ENCODE measurements around the gene ST14.

Gene ST14

DNA sequence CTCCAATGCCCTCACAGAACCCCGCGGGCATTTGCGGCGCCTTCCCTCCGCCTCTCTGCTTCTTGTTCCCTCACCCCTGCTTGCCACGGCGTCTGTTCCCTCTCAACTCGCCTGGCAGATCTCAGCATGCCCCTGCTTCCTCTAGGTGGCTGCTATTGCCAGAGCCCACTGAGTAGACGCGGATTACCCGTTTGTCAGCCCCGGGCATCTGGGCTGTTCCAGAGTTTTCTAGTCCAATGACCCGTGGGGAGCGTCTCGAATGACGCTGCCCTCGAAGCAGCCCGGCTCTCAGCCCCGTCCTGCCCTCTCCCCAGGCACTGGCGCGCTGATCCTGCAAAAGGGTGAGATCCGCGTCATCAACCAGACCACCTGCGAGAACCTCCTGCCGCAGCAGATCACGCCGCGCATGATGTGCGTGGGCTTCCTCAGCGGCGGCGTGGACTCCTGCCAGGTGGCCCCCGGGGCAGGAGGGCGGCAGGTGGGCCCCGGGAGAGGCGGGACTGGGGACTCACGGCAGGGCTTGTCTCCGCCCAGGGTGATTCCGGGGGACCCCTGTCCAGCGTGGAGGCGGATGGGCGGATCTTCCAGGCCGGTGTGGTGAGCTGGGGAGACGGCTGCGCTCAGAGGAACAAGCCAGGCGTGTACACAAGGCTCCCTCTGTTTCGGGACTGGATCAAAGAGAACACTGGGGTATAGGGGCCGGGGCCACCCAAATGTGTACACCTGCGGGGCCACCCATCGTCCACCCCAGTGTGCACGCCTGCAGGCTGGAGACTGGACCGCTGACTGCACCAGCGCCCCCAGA lies 49.7 kb downstream of the ST14 start:
- Histone ChIP-seq H3K4me1 (ENCODE audit: control insufficient read depth, insufficient read depth, low read length) (peaks cover 2% of the 10 kb centered on the region), H3K27me3 (ENCODE audit: control insufficient read depth, insufficient read depth, low read length) (no peaks in the 10 kb centered on the region), H3K9ac (ENCODE audit: low read depth, low read length) (no peak overlapping the region), H3K4me3 (ENCODE audit: low read depth, low read length) (no peak overlapping the region), H3K9me3 (ENCODE audit: control insufficient read depth, insufficient read depth, low read length) (no peaks in the 10 kb centered on the region), H3K36me3 (ENCODE audit: control insufficient read depth, insufficient read depth, low read length) (peaks cover under 1% of the 10 kb centered on the region)

DNA sequence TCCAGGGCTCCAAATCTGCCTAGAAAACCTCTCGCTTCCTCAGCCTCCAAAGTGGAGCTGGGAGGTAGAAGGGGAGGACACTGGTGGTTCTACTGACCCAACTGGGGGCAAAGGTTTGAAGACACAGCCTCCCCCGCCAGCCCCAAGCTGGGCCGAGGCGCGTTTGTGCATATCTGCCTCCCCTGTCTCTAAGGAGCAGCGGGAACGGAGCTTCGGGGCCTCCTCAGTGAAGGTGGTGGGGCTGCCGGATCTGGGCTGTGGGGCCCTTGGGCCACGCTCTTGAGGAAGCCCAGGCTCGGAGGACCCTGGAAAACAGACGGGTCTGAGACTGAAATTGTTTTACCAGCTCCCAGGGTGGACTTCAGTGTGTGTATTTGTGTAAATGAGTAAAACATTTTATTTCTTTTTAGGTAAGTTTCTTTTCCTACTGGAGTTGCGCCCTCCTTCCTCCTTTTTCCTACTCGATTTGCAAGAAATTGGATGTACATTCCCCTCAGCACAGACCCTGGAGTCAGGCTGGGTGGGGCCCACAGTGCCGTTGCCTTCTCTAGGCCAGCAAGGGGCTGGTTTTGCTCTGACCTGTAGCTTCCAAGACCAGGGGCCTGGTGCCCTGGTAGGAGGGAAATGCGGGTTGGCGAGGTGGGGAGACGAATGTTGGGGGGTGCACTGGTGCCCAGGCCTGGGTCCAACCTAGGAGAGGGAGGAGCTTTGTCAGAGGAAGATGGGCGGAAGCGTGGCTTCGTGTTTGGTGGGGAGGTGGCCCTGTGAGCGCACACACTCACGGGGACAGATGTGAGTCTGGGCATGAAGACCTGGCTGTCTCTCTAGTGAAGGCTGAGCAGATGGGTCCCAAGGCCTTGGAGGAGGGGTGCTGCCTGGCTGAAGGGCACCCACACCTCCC lies 50.6 kb downstream of the ST14 start:
- no peaks in the 10 kb centered on the region for H3K36me3 ChIP-seq (ENCODE audit: control insufficient read depth, insufficient read depth, low read length)
- no peak overlapping the region for H3K9ac ChIP-seq (ENCODE audit: low read depth, low read length)
- no peak overlapping the region for H3K4me3 ChIP-seq (ENCODE audit: low read depth, low read length)
- peaks cover 2% of the 10 kb centered on the region for H3K4me1 ChIP-seq (ENCODE audit: control insufficient read depth, insufficient read depth, low read length)
- H3K9me3 ChIP-seq (ENCODE audit: control insufficient read depth, insufficient read depth, low read length), result no peaks in the 10 kb centered on the region
- no peaks in the 10 kb centered on the region for H3K27me3 ChIP-seq (ENCODE audit: control insufficient read depth, insufficient read depth, low read length)

GRCh38 chr11:130211144-130211543 lies 51.6 kb downstream of the ST14 start:
- no peaks in the 10 kb centered on the region for H3K27me3 ChIP-seq (ENCODE audit: control insufficient read depth, insufficient read depth, low read length)
- H3K4me1 ChIP-seq (ENCODE audit: control insufficient read depth, insufficient read depth, low read length), result peaks cover 2% of the 10 kb centered on the region
- no peaks in the 10 kb centered on the region for H3K9me3 ChIP-seq (ENCODE audit: control insufficient read depth, insufficient read depth, low read length)
- no peaks in the 10 kb centered on the region for H3K36me3 ChIP-seq (ENCODE audit: control insufficient read depth, insufficient read depth, low read length)
- no peak overlapping the region for H3K4me3 ChIP-seq (ENCODE audit: low read depth, low read length)
- no peak overlapping the region for H3K9ac ChIP-seq (ENCODE audit: low read depth, low read length)

DNA sequence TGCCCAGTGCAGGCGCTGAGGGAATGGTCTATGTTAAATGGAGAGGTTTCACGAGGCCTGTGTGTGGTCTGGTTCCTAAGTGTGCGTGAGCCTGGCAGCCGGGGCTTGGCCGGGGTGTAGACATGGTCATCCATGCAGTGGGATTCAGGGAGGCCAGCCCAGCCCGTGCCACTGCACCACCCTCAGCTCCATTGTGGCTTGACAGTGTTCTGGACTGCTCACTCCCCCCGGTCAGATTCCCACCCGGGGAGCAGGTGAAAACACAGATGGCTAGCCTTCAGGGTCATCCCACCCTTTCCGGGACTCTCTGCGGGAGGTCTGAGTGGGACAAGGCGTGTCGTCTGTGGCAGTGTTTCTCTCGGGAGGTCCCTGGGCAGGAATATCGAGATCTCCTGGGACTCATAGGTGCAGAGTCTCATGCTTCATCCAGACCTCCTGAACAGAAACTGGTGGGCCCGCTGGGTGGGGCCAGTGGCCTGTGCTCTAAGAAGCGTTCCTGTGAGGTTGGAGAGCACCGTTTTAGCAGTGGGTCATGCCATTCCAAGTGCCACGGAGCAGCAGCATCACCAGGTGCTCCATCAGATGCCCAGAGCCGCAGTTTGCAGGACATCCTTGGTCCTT lies 52.3 kb downstream of the ST14 start:
- no peaks in the 10 kb centered on the region for H3K9me3 ChIP-seq (ENCODE audit: control insufficient read depth, insufficient read depth, low read length)
- no peak overlapping the region for H3K4me3 ChIP-seq (ENCODE audit: low read depth, low read length)
- H3K27me3 ChIP-seq (ENCODE audit: control insufficient read depth, insufficient read depth, low read length), result no peaks in the 10 kb centered on the region
- no peaks in the 10 kb centered on the region for H3K36me3 ChIP-seq (ENCODE audit: control insufficient read depth, insufficient read depth, low read length)
- H3K4me1 ChIP-seq (ENCODE audit: control insufficient read depth, insufficient read depth, low read length), result peaks cover 2% of the 10 kb centered on the region
- no peak overlapping the region for H3K9ac ChIP-seq (ENCODE audit: low read depth, low read length)

- Histone ChIP-seq H3K36me3 (ENCODE audit: control insufficient read depth, insufficient read depth, low read length) (no peaks in the 10 kb centered on the region), H3K4me3 (ENCODE audit: low read depth, low read length) (no peak overlapping the region), H3K9ac (ENCODE audit: low read depth, low read length) (no peak overlapping the region), H3K4me1 (ENCODE audit: control insufficient read depth, insufficient read depth, low read length) (peaks cover 2% of the 10 kb centered on the region), H3K27me3 (ENCODE audit: control insufficient read depth, insufficient read depth, low read length) (no peaks in the 10 kb centered on the region), H3K9me3 (ENCODE audit: control insufficient read depth, insufficient read depth, low read length) (no peaks in the 10 kb centered on the region)
These were observed 52.9 kb downstream of the ST14 start for GRCh38 chr11:130212431-130212961.

- Histone ChIP-seq H3K27me3 (ENCODE audit: control insufficient read depth, insufficient read depth, low read length) (no peaks in the 10 kb centered on the region), H3K4me3 (ENCODE audit: low read depth, low read length) (no peak overlapping the region), H3K9ac (ENCODE audit: low read depth, low read length) (no peak overlapping the region), H3K9me3 (ENCODE audit: control insufficient read depth, insufficient read depth, low read length) (no peaks in the 10 kb centered on the region), H3K4me1 (ENCODE audit: control insufficient read depth, insufficient read depth, low read length) (peaks cover 2% of the 10 kb centered on the region), H3K36me3 (ENCODE audit: control insufficient read depth, insufficient read depth, low read length) (no peaks in the 10 kb centered on the region)
These were observed 53.8 kb downstream of the ST14 start for GRCh38 chr11:130213143-130213978.

GRCh38 chr11:130213979-130214281 lies 54.3 kb downstream of the ST14 start:
- H3K4me1 ChIP-seq (ENCODE audit: control insufficient read depth, insufficient read depth, low read length), result peaks cover 2% of the 10 kb centered on the region
- H3K4me3 ChIP-seq (ENCODE audit: low read depth, low read length), result no peak overlapping the region
- no peak overlapping the region for H3K9ac ChIP-seq (ENCODE audit: low read depth, low read length)
- H3K27me3 ChIP-seq (ENCODE audit: control insufficient read depth, insufficient read depth, low read length), result no peaks in the 10 kb centered on the region
- H3K36me3 ChIP-seq (ENCODE audit: control insufficient read depth, insufficient read depth, low read length), result no peaks in the 10 kb centered on the region
- H3K9me3 ChIP-seq (ENCODE audit: control insufficient read depth, insufficient read depth, low read length), result no peaks in the 10 kb centered on the region

- peaks cover 2% of the 10 kb centered on the region for H3K4me1 ChIP-seq (ENCODE audit: control insufficient read depth, insufficient read depth, low read length)
- no peaks in the 10 kb centered on the region for H3K9me3 ChIP-seq (ENCODE audit: control insufficient read depth, insufficient read depth, low read length)
- no peaks in the 10 kb centered on the region for H3K27me3 ChIP-seq (ENCODE audit: control insufficient read depth, insufficient read depth, low read length)
- H3K9ac ChIP-seq (ENCODE audit: low read depth, low read length), result no peak overlapping the region
- H3K4me3 ChIP-seq (ENCODE audit: low read depth, low read length), result no peak overlapping the region
- H3K36me3 ChIP-seq (ENCODE audit: control insufficient read depth, insufficient read depth, low read length), result no peaks in the 10 kb centered on the region
These were observed 55.4 kb downstream of the ST14 start for GRCh38 chr11:130214861-130215530.

GRCh38 chr11:130215531-130216220 lies 56.1 kb downstream of the ST14 start:
- H3K9me3 ChIP-seq (ENCODE audit: control insufficient read depth, insufficient read depth, low read length), result no peaks in the 10 kb centered on the region
- H3K27me3 ChIP-seq (ENCODE audit: control insufficient read depth, insufficient read depth, low read length), result no peaks in the 10 kb centered on the region
- H3K4me3 ChIP-seq (ENCODE audit: low read depth, low read length), result no peak overlapping the region
- H3K9ac ChIP-seq (ENCODE audit: low read depth, low read length), result no peak overlapping the region
- H3K36me3 ChIP-seq (ENCODE audit: control insufficient read depth, insufficient read depth, low read length), result no peaks in the 10 kb centered on the region
- peaks cover 2% of the 10 kb centered on the region for H3K4me1 ChIP-seq (ENCODE audit: control insufficient read depth, insufficient read depth, low read length)

DNA sequence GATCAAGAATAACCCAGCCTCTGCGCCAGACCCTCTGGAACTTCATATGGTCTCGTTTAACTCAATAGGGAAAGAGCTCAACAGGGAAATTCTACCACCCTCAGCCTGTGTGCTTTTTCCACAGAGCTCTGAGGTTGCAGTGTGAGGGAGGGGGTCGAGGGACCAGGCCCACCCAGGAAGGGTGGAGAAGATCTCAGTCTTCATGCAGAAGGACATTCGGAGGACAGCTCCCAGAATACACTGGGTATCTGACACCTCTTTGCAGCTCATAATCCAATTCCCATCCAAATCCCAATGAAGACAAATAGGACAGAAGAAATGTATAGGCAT lies 56.6 kb downstream of the ST14 start:
- peaks cover 2% of the 10 kb centered on the region for H3K4me1 ChIP-seq (ENCODE audit: control insufficient read depth, insufficient read depth, low read length)
- H3K9me3 ChIP-seq (ENCODE audit: control insufficient read depth, insufficient read depth, low read length), result no peaks in the 10 kb centered on the region
- H3K36me3 ChIP-seq (ENCODE audit: control insufficient read depth, insufficient read depth, low read length), result no peaks in the 10 kb centered on the region
- no peaks in the 10 kb centered on the region for H3K27me3 ChIP-seq (ENCODE audit: control insufficient read depth, insufficient read depth, low read length)
- H3K4me3 ChIP-seq (ENCODE audit: low read depth, low read length), result no peak overlapping the region
- H3K9ac ChIP-seq (ENCODE audit: low read depth, low read length), result no peak overlapping the region
